MM.1S (cell line): Measurements from ENCODE around the gene GRK2.

Experiments used
- EZH2phosphoT487 ChIP-seq: fragments of 300-600 bp; sonication (generic); IDR thresholded peaks from 2 replicates; pipeline ENCODE4 v1.6.1; 2018; ENCODE audit warnings: antibody characterized with exemption, low read length
- TF ChIP-seq, protein P1 (sequence below): fragments of 300-600 bp; sonication (generic); IDR thresholded peaks from 2 replicates; pipeline ENCODE4 v1.5.1; 2016; ENCODE audit warnings: antibody characterized with exemption, low read length, mixed read lengths

DNA sequence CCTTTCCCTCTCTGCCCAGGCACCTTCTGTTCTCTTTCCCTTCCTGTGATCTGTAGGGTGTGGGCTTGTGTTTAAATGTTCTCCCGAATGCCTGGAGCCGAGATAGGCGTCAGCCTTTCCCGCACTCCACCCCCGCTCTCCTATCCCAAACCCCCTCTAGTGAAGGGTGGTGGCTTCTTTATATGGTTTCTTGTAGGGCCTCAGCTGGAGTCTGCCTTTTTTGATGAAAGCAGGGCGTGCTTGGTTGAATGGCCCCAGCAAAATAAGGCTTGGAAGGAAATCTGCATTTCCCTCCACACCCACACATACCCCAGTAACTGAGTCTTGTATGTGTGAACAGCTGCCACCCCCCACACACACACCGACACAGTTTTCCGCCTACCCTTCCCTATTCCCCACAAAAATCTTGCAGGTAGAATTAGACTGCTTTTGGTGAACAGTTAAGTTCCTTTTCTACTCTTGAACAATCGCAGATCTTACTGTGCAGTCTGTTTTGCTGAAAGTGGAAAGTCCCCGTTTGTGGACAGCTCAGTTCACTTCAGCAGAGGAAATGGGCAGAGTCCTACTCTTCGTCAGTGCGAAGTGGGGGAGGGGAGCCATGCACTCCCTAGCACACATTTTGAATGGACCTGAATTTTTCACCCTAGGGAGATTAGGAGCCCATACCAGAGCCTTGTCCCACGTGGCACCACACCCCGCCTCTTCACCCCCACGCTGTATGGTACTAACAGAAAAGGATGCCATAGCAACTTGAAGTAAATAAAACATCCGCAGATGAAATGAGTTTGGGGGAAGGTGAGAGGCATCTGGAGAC is 25.5 kb upstream of the GRK2 start:
- TF ChIP-seq, protein P1, sequence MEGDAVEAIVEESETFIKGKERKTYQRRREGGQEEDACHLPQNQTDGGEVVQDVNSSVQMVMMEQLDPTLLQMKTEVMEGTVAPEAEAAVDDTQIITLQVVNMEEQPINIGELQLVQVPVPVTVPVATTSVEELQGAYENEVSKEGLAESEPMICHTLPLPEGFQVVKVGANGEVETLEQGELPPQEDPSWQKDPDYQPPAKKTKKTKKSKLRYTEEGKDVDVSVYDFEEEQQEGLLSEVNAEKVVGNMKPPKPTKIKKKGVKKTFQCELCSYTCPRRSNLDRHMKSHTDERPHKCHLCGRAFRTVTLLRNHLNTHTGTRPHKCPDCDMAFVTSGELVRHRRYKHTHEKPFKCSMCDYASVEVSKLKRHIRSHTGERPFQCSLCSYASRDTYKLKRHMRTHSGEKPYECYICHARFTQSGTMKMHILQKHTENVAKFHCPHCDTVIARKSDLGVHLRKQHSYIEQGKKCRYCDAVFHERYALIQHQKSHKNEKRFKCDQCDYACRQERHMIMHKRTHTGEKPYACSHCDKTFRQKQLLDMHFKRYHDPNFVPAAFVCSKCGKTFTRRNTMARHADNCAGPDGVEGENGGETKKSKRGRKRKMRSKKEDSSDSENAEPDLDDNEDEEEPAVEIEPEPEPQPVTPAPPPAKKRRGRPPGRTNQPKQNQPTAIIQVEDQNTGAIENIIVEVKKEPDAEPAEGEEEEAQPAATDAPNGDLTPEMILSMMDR = no peak
- no peak for TF ChIP-seq EZH2phosphoT487
